DND-41 (cell line): ENCODE data around the gene RAD51B.

Experiments used
- ATAC-seq: fragments of 200-7000 bp; cut with Tn5 transposase; 3 replicates; pipeline ENCODE4 v1.9.1; 2021; ENCODE audit warnings: low read depth; ENCODE audit not compliant: insufficient read depth
- DNase-seq: peaks from one replicate; pipeline ENCODE4 v3.0.0-alpha.2; 2020
- H2AFZ ChIP-seq: 2 replicates; pipeline ENCODE4 v1.6.0; 2012; ENCODE audit warnings: low read depth, low read length
- H3K27ac ChIP-seq: 2 replicates; pipeline ENCODE4 v1.5.1; 2012; ENCODE audit warnings: low read length, inconsistent platforms
- H3K27me3 ChIP-seq: fragments of 200-600 bp; sonication (generic); 2 replicates; pipeline ENCODE4 v1.6.0; 2012; ENCODE audit warnings: low read length, mild to moderate bottlenecking, inconsistent platforms; ENCODE audit not compliant: insufficient read depth, poor library complexity
- H3K36me3 ChIP-seq: 2 replicates; pipeline ENCODE4 v1.5.1; 2012; ENCODE audit warnings: low read length, inconsistent platforms; ENCODE audit not compliant: insufficient read depth
- H3K4me1 ChIP-seq: 2 replicates; pipeline ENCODE4 v1.5.1; 2012; ENCODE audit warnings: mild to moderate bottlenecking, low read length; ENCODE audit not compliant: insufficient read depth
- H3K4me2 ChIP-seq: 2 replicates; pipeline ENCODE4 v1.6.0; 2012; ENCODE audit warnings: mild to moderate bottlenecking, moderate library complexity, low read length, inconsistent platforms; ENCODE audit not compliant: insufficient read depth
- H3K4me3 ChIP-seq, 2 experiments: fragments of 200-600 bp in 1 of 2; shearing (Covaris generic) in 1 of 2; 2 replicates each; pipeline ENCODE4 v1.5.1; 2012 to 2016; ENCODE audit warnings: inconsistent platforms in 2 of 2, low read length in 2 of 2, mild to moderate bottlenecking in 2 of 2, low read depth in 1 of 2, moderate library complexity in 1 of 2
- H3K79me2 ChIP-seq: 2 replicates; pipeline ENCODE4 v1.6.0; 2012; ENCODE audit warnings: low read length, inconsistent platforms; ENCODE audit not compliant: insufficient read depth
- H3K9ac ChIP-seq: 2 replicates; pipeline ENCODE4 v1.6.0; 2012; ENCODE audit warnings: low read depth, mild to moderate bottlenecking, inconsistent platforms, low read length, moderate library complexity
- H3K9me3 ChIP-seq: 2 replicates; pipeline ENCODE4 v1.5.1; 2012; ENCODE audit warnings: low read length, moderate library complexity, mild to moderate bottlenecking, inconsistent platforms; ENCODE audit not compliant: insufficient read depth, severe bottlenecking
- H4K20me1 ChIP-seq: 2 replicates; pipeline ENCODE4 v1.6.0; 2012; ENCODE audit warnings: low read length; ENCODE audit not compliant: insufficient read depth
- EZH2 ChIP-seq: IDR thresholded peaks from 3 replicates; pipeline ENCODE4 v1.6.1; 2012; ENCODE audit warnings: borderline replicate concordance, low read depth, mild to moderate bottlenecking, moderate library complexity, low read length, inconsistent platforms; ENCODE audit not compliant: severe bottlenecking
- TF ChIP-seq, protein P1 (sequence below): IDR thresholded peaks from 2 replicates; pipeline ENCODE4 v1.5.1; 2012; ENCODE audit warnings: borderline replicate concordance, low read length, moderate library complexity, mild to moderate bottlenecking; ENCODE audit not compliant: poor library complexity, severe bottlenecking; ENCODE audit errors: extremely low read depth

The RAD51B gene

DNA sequence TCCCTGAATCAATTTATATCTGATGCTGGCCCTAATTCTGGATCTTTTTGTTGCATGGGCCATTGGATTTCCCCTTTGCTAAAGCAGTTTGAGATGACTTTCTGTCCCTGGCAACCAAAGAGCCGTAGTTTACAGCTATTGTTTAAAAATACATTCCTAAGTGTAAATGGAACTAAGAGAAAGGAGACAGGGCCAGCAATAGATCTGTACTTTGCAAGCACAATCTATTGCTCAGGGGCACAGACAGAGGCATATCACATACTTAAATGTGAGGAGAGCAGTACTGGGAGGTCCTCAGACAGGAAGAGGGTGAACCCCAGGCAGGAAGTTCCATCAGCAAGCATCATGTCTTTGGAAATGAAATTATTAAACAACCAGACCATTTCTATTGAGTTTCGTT, 846.7 kb downstream of the RAD51B start:
- ATAC-seq (peak; percentile 59; the same call in 2 of the 3 replicates), DNase-seq (no peak)
- no peaks in the 10 kb centered on the region for H4K20me1 ChIP-seq
- TF ChIP-seq EZH2 = no peak
- TF ChIP-seq, protein P1, sequence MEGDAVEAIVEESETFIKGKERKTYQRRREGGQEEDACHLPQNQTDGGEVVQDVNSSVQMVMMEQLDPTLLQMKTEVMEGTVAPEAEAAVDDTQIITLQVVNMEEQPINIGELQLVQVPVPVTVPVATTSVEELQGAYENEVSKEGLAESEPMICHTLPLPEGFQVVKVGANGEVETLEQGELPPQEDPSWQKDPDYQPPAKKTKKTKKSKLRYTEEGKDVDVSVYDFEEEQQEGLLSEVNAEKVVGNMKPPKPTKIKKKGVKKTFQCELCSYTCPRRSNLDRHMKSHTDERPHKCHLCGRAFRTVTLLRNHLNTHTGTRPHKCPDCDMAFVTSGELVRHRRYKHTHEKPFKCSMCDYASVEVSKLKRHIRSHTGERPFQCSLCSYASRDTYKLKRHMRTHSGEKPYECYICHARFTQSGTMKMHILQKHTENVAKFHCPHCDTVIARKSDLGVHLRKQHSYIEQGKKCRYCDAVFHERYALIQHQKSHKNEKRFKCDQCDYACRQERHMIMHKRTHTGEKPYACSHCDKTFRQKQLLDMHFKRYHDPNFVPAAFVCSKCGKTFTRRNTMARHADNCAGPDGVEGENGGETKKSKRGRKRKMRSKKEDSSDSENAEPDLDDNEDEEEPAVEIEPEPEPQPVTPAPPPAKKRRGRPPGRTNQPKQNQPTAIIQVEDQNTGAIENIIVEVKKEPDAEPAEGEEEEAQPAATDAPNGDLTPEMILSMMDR = no peak
- H3K4me2 ChIP-seq = no peak overlapping the region
- H3K9ac ChIP-seq = no peak overlapping the region
- no peak overlapping the region for H2AFZ ChIP-seq
- no peaks in the 10 kb centered on the region for H3K9me3 ChIP-seq
- H3K4me3 ChIP-seq = no peak overlapping the region
- no peaks in the 10 kb centered on the region for H3K27me3 ChIP-seq
- H3K27ac ChIP-seq = no peak overlapping the region
- peaks cover 5% of the 10 kb centered on the region; the same call in 1 of the 2 replicates for H3K4me1 ChIP-seq
- no peaks in the 10 kb centered on the region for H3K79me2 ChIP-seq
- H3K36me3 ChIP-seq = no peaks in the 10 kb centered on the region

DNA sequence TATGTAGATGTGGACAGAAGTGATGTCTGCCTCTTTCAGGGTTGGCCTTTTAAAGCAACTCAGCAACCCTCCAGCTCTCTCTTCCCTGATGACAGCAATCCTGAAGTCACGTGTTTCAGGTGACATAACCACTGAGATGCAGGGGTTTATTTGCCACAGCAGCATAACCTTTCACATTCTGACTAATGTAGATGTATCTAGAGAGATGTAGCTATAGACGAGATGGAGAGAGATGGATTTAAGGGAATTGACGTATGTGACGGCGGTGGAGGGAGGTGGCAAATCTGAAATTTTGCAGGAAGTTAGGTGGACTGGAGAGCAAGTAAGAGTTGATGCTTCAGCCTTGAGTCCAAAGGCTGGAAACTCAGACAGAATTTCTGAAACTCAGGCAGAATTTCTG, 847.3 kb downstream of the RAD51B start:
- H3K4me3 ChIP-seq = no peak overlapping the region

DNA sequence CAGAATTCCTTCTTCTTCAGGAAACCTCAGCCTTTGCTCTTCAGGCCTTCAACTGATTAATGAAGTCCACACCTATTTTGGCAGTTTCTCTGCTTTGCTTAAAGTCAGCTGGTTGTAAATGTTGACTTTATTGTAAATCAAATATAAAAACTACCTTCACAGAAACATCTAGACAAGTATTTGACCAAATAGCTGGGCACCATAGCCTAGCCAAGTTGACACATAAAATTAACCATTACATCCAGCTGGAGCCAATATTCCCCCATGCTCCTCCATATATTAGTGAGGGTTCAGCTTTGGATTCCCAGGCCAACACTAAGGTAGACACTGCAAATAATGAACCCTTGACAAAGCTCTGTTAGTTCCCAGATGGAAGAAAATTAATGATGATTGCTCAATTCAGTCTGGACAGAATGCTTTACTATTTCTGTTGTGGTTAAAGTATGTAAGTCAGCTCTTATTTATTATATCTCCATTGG, 847.8 kb downstream of the RAD51B start:
- Histone ChIP-seq H3K4me2 (no peak overlapping the region), H2AFZ (no peak overlapping the region), H3K27ac (no peak overlapping the region), H4K20me1 (no peaks in the 10 kb centered on the region), H3K4me1 (peaks cover 5% of the 10 kb centered on the region; the same call in 1 of the 2 replicates), H3K79me2 (no peaks in the 10 kb centered on the region), H3K4me3 (no peak overlapping the region), H3K9ac (no peak overlapping the region), H3K27me3 (no peaks in the 10 kb centered on the region), H3K9me3 (no peaks in the 10 kb centered on the region), H3K36me3 (no peaks in the 10 kb centered on the region)
- TF ChIP-seq, protein P1 = no peak
- TF ChIP-seq EZH2 = no peak
- DNase-seq (no peak), ATAC-seq (no peak)

More for the DNA sequence above, 847.3 kb downstream of the RAD51B start:
- no peaks in the 10 kb centered on the region for H3K79me2 ChIP-seq
- ATAC-seq = no peak
- H3K36me3 ChIP-seq = no peaks in the 10 kb centered on the region
- TF ChIP-seq EZH2 = no peak
- TF ChIP-seq, protein P1 = no peak
- H3K9me3 ChIP-seq = no peaks in the 10 kb centered on the region
- H3K27me3 ChIP-seq = no peaks in the 10 kb centered on the region
- DNase-seq = no peak
- no peak overlapping the region for H2AFZ ChIP-seq
- H3K9ac ChIP-seq = no peak overlapping the region
- H3K4me1 ChIP-seq = peaks cover 5% of the 10 kb centered on the region; the same call in 1 of the 2 replicates
- no peaks in the 10 kb centered on the region for H4K20me1 ChIP-seq
- no peak overlapping the region for H3K4me2 ChIP-seq
- H3K27ac ChIP-seq = no peak overlapping the region
